ENCODE measurements around the gene LRRN1.

The LRRN1 gene

GRCh38 chr3:3799173-3800079, at the start of gene LRRN1:
Gene LRRN1 (plus strand): TSS chr3:3799431. CDS start chr3:3844642, 45,211 bp downstream.
- H3K27me3 ChIP-seq (replicated peaks; ENCODE audit: insufficient read depth, low read length), result no peaks in the 10 kb centered on the region
- peaks cover 7% of the 10 kb centered on the region; the same call in 1 of the 2 replicates for H3F3A ChIP-seq (ENCODE audit: insufficient read depth, low read length)
- peak within 1 kb of the TSS; percentile 90 for H3K4me2 ChIP-seq (ENCODE audit: low read depth, low read length)
- peak; percentile 91 for DNase-seq
- H3K79me2 ChIP-seq (ENCODE audit: low read length), result no peaks in the 10 kb centered on the region
- no peaks in the 10 kb centered on the region for H4K20me1 ChIP-seq (ENCODE audit: insufficient read depth, low read length)
- H3K9me3 ChIP-seq (replicated peaks; ENCODE audit: insufficient read depth, low read length), result no peaks in the 10 kb centered on the region
- no peaks in the 10 kb centered on the region for H3K9me2 ChIP-seq (replicated peaks; ENCODE audit: insufficient read depth, low read length)
- H3K4me1 ChIP-seq (ENCODE audit: low read length), result no peaks in the 10 kb centered on the region
- H3K36me3 ChIP-seq (replicated peaks; ENCODE audit: insufficient read depth, low read length), result no peaks in the 10 kb centered on the region
- peak within 1 kb of the TSS; percentile 72 for H3K9ac ChIP-seq (ENCODE audit: low read length)
- peak within 1 kb of the TSS; percentile 93 for H2AFZ ChIP-seq (ENCODE audit: low read length)
- H3K27ac ChIP-seq (ENCODE audit: low read length), result peak within 1 kb of the TSS; percentile 71; the same call in 1 of the 2 replicates
- H3K4me3 ChIP-seq (ENCODE audit: low read length), result peak within 1 kb of the TSS; percentile 88
- TF ChIP-seq CTCF (IDR thresholded peaks at IDR 0.05; ENCODE audit: low read length) (peak; percentile 7; the same call in 1 of the 2 replicates), EZH2phosphoT487 (IDR thresholded peaks at IDR 0.05; ENCODE audit: low read length) (no peak)

- no peaks in the 10 kb centered on the region for H3K36me3 ChIP-seq (replicated peaks; ENCODE audit: insufficient read depth, low read length)
- DNase-seq, result no peak
Measured at GRCh38 chr3:3753416-3753815, 45.8 kb upstream of the LRRN1 start.

DNA sequence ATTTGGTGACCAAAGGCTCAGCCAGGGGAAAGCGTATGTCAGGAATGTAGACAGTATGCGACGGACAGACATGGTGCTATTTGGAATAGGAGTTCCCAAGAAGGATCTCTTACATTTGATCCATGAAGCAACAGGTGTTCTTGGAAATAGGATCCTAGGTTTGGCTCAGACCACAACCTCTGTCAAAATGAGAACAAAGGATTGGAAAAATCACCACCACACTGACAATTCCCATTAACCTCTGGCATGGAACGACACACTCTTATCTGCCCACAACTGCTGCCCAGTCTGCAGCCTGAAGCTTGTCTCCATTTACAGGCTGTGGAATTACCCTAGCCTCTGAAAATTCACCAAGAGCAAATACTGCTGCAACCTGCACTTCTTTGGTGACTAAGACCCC, 33.6 kb upstream of the LRRN1 start:
- no peaks in the 10 kb centered on the region for H3K9me2 ChIP-seq (replicated peaks; ENCODE audit: insufficient read depth, low read length)
- no peak overlapping the region for H3K4me3 ChIP-seq (ENCODE audit: low read length)
- no peaks in the 10 kb centered on the region for H3K79me2 ChIP-seq (ENCODE audit: low read length)
- no peak overlapping the region for H3K9ac ChIP-seq (ENCODE audit: low read length)
- no peaks in the 10 kb centered on the region for H4K20me1 ChIP-seq (ENCODE audit: insufficient read depth, low read length)
- no peaks in the 10 kb centered on the region for H3K27me3 ChIP-seq (replicated peaks; ENCODE audit: insufficient read depth, low read length)
- no peaks in the 10 kb centered on the region for H3F3A ChIP-seq (ENCODE audit: insufficient read depth, low read length)
- no peaks in the 10 kb centered on the region for H3K36me3 ChIP-seq (replicated peaks; ENCODE audit: insufficient read depth, low read length)
- no peak overlapping the region for H2AFZ ChIP-seq (ENCODE audit: low read length)
- no peak for TF ChIP-seq EZH2 (optimal IDR thresholded peaks at IDR 0.05; ENCODE audit: low read depth, low read length)
- TF ChIP-seq EZH2phosphoT487 (IDR thresholded peaks at IDR 0.05; ENCODE audit: low read length), result no peak
- TF ChIP-seq CTCF (IDR thresholded peaks at IDR 0.05; ENCODE audit: low read length), result no peak
- H3K9me3 ChIP-seq (replicated peaks; ENCODE audit: insufficient read depth, low read length), result no peaks in the 10 kb centered on the region
- H3K4me1 ChIP-seq (ENCODE audit: low read length), result no peaks in the 10 kb centered on the region
- no peak overlapping the region for H3K4me2 ChIP-seq (ENCODE audit: low read depth, low read length)
- no peak overlapping the region for H3K27ac ChIP-seq (ENCODE audit: low read length)
- no peak for DNase-seq

More at GRCh38 chr3:3753416-3753815, 45.8 kb upstream of the LRRN1 start:
- Histone ChIP-seq H3K27me3 (replicated peaks; ENCODE audit: insufficient read depth, low read length) (no peaks in the 10 kb centered on the region), H3K79me2 (ENCODE audit: low read length) (no peaks in the 10 kb centered on the region), H3K4me1 (ENCODE audit: low read length) (no peaks in the 10 kb centered on the region), H3K9me2 (replicated peaks; ENCODE audit: insufficient read depth, low read length) (no peaks in the 10 kb centered on the region), H3K27ac (ENCODE audit: low read length) (no peak overlapping the region), H4K20me1 (ENCODE audit: insufficient read depth, low read length) (no peaks in the 10 kb centered on the region), H3K4me2 (ENCODE audit: low read depth, low read length) (no peak overlapping the region), H3K9ac (ENCODE audit: low read length) (no peak overlapping the region), H2AFZ (ENCODE audit: low read length) (no peak overlapping the region), H3K4me3 (ENCODE audit: low read length) (no peak overlapping the region), H3K9me3 (replicated peaks; ENCODE audit: insufficient read depth, low read length) (no peaks in the 10 kb centered on the region), H3F3A (ENCODE audit: insufficient read depth, low read length) (no peaks in the 10 kb centered on the region)
- TF ChIP-seq CTCF (IDR thresholded peaks at IDR 0.05; ENCODE audit: low read length) (no peak), EZH2phosphoT487 (IDR thresholded peaks at IDR 0.05; ENCODE audit: low read length) (no peak), EZH2 (optimal IDR thresholded peaks at IDR 0.05; ENCODE audit: low read depth, low read length) (no peak)

Measured in MM.1S (cell line).